ENCODE measurements around the gene RAB7A. TPM values are rescaled to one million over a fixed set of nuclear protein-coding genes. Genes with fewer than 3 reads are reported as not detected.

Gene RAB7A
- total RNA-seq, 1 donor from 2014 or later = 215 TPM

Other genes starting within 250 kb of the RAB7A start
- gene GATA2, start 233.0 kb upstream of the RAB7A start, total RNA-seq = 15.6 TPM
- 84.9 TPM for gene RPN1, start 75.4 kb upstream of the RAB7A start, total RNA-seq
- gene ACAD9, start 153.4 kb downstream of the RAB7A start, total RNA-seq = 29.3 TPM